H1 (cell line): ENCODE data around the gene SLC1A6. TPM values are rescaled to one million over a fixed set of nuclear protein-coding genes. Genes with fewer than 3 reads are reported as not detected.

Experiments used
- CTCF ChIA-PET: fragments of 300-600 bp; sonication (Branson Sonifier 250); formaldehyde crosslinking; loops from one replicate; lab custom pipeline; 2021; ENCODE audit not compliant: partially characterized antibody; lab: Charles Lee
- POLR2A ChIA-PET: fragments of 300-600 bp; sonication (Branson Sonifier 250); formaldehyde crosslinking; loops from one replicate; lab custom pipeline; 2021; ENCODE audit warnings: inconsistent platforms; ENCODE audit not compliant: partially characterized antibody; lab: Charles Lee
- DNase-seq, 2 experiments: peaks; one replicate each; pipeline versions ENCODE4 v3.0.0 to v3.0.0-alpha.2; 2010 to 2022; ENCODE audit warnings: low spot score in 2 of 2, low read depth in 1 of 2, mixed read lengths in 1 of 2
- FAIRE-seq: peaks from 2 replicates; lab custom pipeline; 2011; peaks lifted over from hg19 to GRCh38; lab: Jason Lieb, UNC
- H2AFZ ChIP-seq: 2 replicates; pipeline ENCODE4 v1.8.1; 2012; ENCODE audit warnings: low read length, inconsistent platforms
- H2AK5ac ChIP-seq: 2 replicates; pipeline ENCODE4 v1.6.1; 2013; ENCODE audit warnings: low read depth, low read length
- H2BK120ac ChIP-seq: replicated peaks from 2 replicates; pipeline ENCODE3; 2013; ENCODE audit warnings: low read depth, low read length, inconsistent platforms
- H2BK12ac ChIP-seq: 2 replicates; pipeline ENCODE4 v1.6.1; 2013; ENCODE audit warnings: low read depth, low read length
- H2BK15ac ChIP-seq: 2 replicates; pipeline ENCODE4 v1.6.1; 2013; ENCODE audit warnings: low read length
- H2BK20ac ChIP-seq: 2 replicates; pipeline ENCODE4 v1.6.1; 2013; ENCODE audit warnings: low read length
- H2BK5ac ChIP-seq: 2 replicates; pipeline ENCODE4 v1.6.1; 2013; ENCODE audit warnings: low read depth, low read length
- H3K14ac ChIP-seq: 2 replicates; pipeline ENCODE4 v1.6.1; 2013; ENCODE audit warnings: inconsistent platforms; ENCODE audit not compliant: insufficient read length
- H3K18ac ChIP-seq: 2 replicates; pipeline ENCODE4 v1.6.1; 2013; ENCODE audit warnings: low read length; ENCODE audit errors: extremely low read depth
- H3K23ac ChIP-seq: 2 replicates; pipeline ENCODE4 v1.6.1; 2013; ENCODE audit warnings: inconsistent platforms; ENCODE audit not compliant: insufficient read length
- H3K23me2 ChIP-seq: 2 replicates; pipeline ENCODE4 v1.6.1; 2013; ENCODE audit warnings: low read depth, low read length
- H3K27ac ChIP-seq: 2 replicates; pipeline ENCODE4 v1.6.1; 2011; ENCODE audit warnings: low read depth, low read length, inconsistent platforms
- H3K27me3 ChIP-seq, 4 experiments: replicated peaks in 1 of 4; 1 replicate in 1 of 4; 2 replicates in 3 of 4; pipeline versions ENCODE4 v1.6.1 to v1.8.1; 2011 to 2013; ENCODE audit warnings: low read length in 3 of 4, mild to moderate bottlenecking in 3 of 4, inconsistent platforms in 2 of 4, mixed read lengths in 2 of 4, moderate library complexity in 1 of 4; ENCODE audit not compliant: control insufficient read depth in 3 of 4, insufficient read depth in 3 of 4; ENCODE audit errors: extremely low read depth in 1 of 4
- H3K36me3 ChIP-seq, 4 experiments: 2 replicates each; pipeline versions ENCODE4 v1.6.1 to v1.8.1; 2011 to 2013; ENCODE audit warnings: mild to moderate bottlenecking in 4 of 4, low read length in 3 of 4, moderate library complexity in 2 of 4, control low read depth in 1 of 4, inconsistent platforms in 1 of 4; ENCODE audit not compliant: insufficient read depth in 4 of 4, control insufficient read depth in 2 of 4
- H3K4ac ChIP-seq: replicated peaks from 2 replicates; pipeline ENCODE3; 2013; ENCODE audit warnings: low read length, low read depth, mixed read lengths, inconsistent platforms; ENCODE audit not compliant: insufficient read length
- H3K4me1 ChIP-seq, 4 experiments: replicated peaks in 1 of 4; 1 replicate in 1 of 4; 2 replicates in 3 of 4; pipeline versions ENCODE4 v1.6.1 to v1.8.1; 2011 to 2013; ENCODE audit warnings: low read length in 3 of 4, inconsistent platforms in 2 of 4, mixed read lengths in 1 of 4; ENCODE audit not compliant: insufficient read depth in 4 of 4, control insufficient read depth in 3 of 4
- H3K4me2 ChIP-seq, 2 experiments: 2 replicates each; pipeline versions ENCODE4 v1.6.1 to v1.8.1; 2011 to 2013; ENCODE audit warnings: low read depth in 2 of 2, low read length in 2 of 2, control low read depth in 1 of 2, inconsistent platforms in 1 of 2, mild to moderate bottlenecking in 1 of 2; ENCODE audit not compliant: insufficient read depth in 1 of 2
- H3K4me3 ChIP-seq, 4 experiments: fragments of 200-600, 300-600 bp in 1 of 4; sonication (generic), shearing (Covaris generic), sonication (Bioruptor Twin) in 1 of 4; 2 replicates each; pipeline versions ENCODE4 v1.5.1 to v1.8.1; 2011 to 2016; ENCODE audit warnings: low read length in 4 of 4, low read depth in 3 of 4, control low read depth in 2 of 4, inconsistent platforms in 2 of 4, mild to moderate bottlenecking in 2 of 4, mixed read lengths in 1 of 4, moderate library complexity in 1 of 4; ENCODE audit not compliant: insufficient read depth in 2 of 4; ENCODE audit errors: extremely low read depth in 1 of 4
- H3K56ac ChIP-seq: replicated peaks from 2 replicates; pipeline ENCODE3; 2013; ENCODE audit warnings: low read depth, mild to moderate bottlenecking, mixed read lengths, low read length, inconsistent platforms; ENCODE audit not compliant: insufficient read length
- H3K79me1 ChIP-seq: 2 replicates; pipeline ENCODE4 v1.6.1; 2013; ENCODE audit warnings: low read depth, low read length, control low read depth
- H3K79me2 ChIP-seq, 2 experiments: 2 replicates each; pipeline versions ENCODE4 v1.6.1 to v1.8.1; 2012 to 2013; ENCODE audit warnings: low read length in 2 of 2, mild to moderate bottlenecking in 2 of 2, inconsistent platforms in 1 of 2; ENCODE audit not compliant: insufficient read depth in 2 of 2, control insufficient read depth in 1 of 2
- H3K9ac ChIP-seq, 4 experiments: replicated peaks in 1 of 4; 1 replicate in 1 of 4; 2 replicates in 3 of 4; pipeline versions ENCODE4 v1.6.1 to v1.8.1; 2011 to 2013; ENCODE audit warnings: low read depth in 3 of 4, low read length in 3 of 4, control low read depth in 2 of 4, mild to moderate bottlenecking in 2 of 4, moderate library complexity in 2 of 4, inconsistent platforms in 1 of 4; ENCODE audit errors: extremely low read depth in 1 of 4
- H3K9me3 ChIP-seq, 2 experiments: 2 replicates each; pipeline versions ENCODE4 v1.6.1 to v1.8.1; 2012 to 2013; ENCODE audit warnings: mild to moderate bottlenecking in 2 of 2, moderate library complexity in 2 of 2, control low read depth in 1 of 2, inconsistent platforms in 1 of 2, low read depth in 1 of 2, low read length in 1 of 2, mixed read lengths in 1 of 2; ENCODE audit not compliant: insufficient read depth in 2 of 2
- H4K20me1 ChIP-seq, 2 experiments: replicated peaks in 1 of 2; 2 replicates each; pipeline versions ENCODE3 to v1.8.1; 2011 to 2013; ENCODE audit warnings: inconsistent platforms in 2 of 2, low read length in 2 of 2, mild to moderate bottlenecking in 1 of 2; ENCODE audit not compliant: insufficient read depth in 2 of 2, control insufficient read depth in 1 of 2
- H4K5ac ChIP-seq: 2 replicates; pipeline ENCODE4 v1.6.1; 2013; ENCODE audit warnings: low read length, low read depth, mixed read lengths, inconsistent platforms; ENCODE audit not compliant: insufficient read length
- H4K8ac ChIP-seq: 2 replicates; pipeline ENCODE4 v1.8.0; 2013; ENCODE audit warnings: mild to moderate bottlenecking, moderate library complexity, low read length, inconsistent platforms; ENCODE audit not compliant: insufficient read depth; ENCODE audit errors: extremely low read depth
- H4K91ac ChIP-seq: replicated peaks from 2 replicates; pipeline ENCODE3; 2013; ENCODE audit warnings: low read length, mixed read lengths, inconsistent platforms; ENCODE audit not compliant: insufficient read length
- GABPA ChIP-seq: IDR thresholded peaks from 2 replicates; pipeline ENCODE4 v1.6.1; 2011; ENCODE audit warnings: mild to moderate bottlenecking, low read length, moderate library complexity, borderline replicate concordance; ENCODE audit not compliant: insufficient read depth
- HDAC2 ChIP-seq, 2 experiments: fragments of 300-600 bp in 1 of 2; sonication (generic) in 1 of 2; IDR thresholded peaks; 2 replicates each; pipeline ENCODE4 v1.6.1; 2011 to 2012; ENCODE audit warnings: low read depth in 2 of 2, low read length in 2 of 2, mild to moderate bottlenecking in 2 of 2, moderate library complexity in 2 of 2, borderline replicate concordance in 1 of 2, inconsistent platforms in 1 of 2
- KDM1A ChIP-seq: fragments of 200-600, 300-600 bp; sonication (generic); IDR thresholded peaks from 2 replicates; pipeline ENCODE4 v1.7.1; 2016; ENCODE audit warnings: mild to moderate bottlenecking, low read length, borderline replicate concordance
- KDM4A ChIP-seq: IDR thresholded peaks from one replicate; pipeline ENCODE4 v1.7.1; 2012; ENCODE audit warnings: low read depth, mild to moderate bottlenecking, moderate library complexity, low read length, inconsistent platforms; ENCODE audit not compliant: severe bottlenecking
- SIRT6 ChIP-seq: IDR thresholded peaks from one replicate; pipeline ENCODE4 v1.7.1; 2012; ENCODE audit warnings: low read length, inconsistent platforms
- USF2 ChIP-seq: IDR thresholded peaks from 2 replicates; pipeline ENCODE4 v1.6.1; 2011; ENCODE audit warnings: low read length, improper control_type of control experiment
- WGBS, 2 experiments: shearing (Covaris generic) in 1 of 2; methylation state at CpG; one replicate each; pipeline versions ENCODE4 v1.1.6 to v1.1.7; 2013 to 2015; ENCODE audit warnings: low lambda C conversion rate in 2 of 2, mixed read lengths in 2 of 2, inconsistent platforms in 1 of 2, low coverage in 1 of 2, missing lambda C conversion rate in 1 of 2; ENCODE audit not compliant: insufficient replicate concordance in 2 of 2, insufficient coverage in 1 of 2, insufficient read length in 1 of 2; ENCODE audit errors: extremely low coverage in 1 of 2, missing lambda C conversion rate in 1 of 2; 5-methylcytosine and 5-hydroxymethylcytosine counted together
- long read RNA-seq, 2 experiments: library from RNA in 1 of 2; library from capped mRNA in 1 of 2; stranded (forward); transcript quantifications; one replicate each; pipeline ENCODE4 v2.0.0, GENCODE V29; 2021; ENCODE audit warnings: inconsistent platforms in 1 of 2
- polyA minus RNA-seq, 3 experiments: library from RNA; depleted of rRNA, polyadenylated mRNA; stranded (reverse); fragments of >200 nt; gene quantifications; 1 replicate in 2 of 3; 2 replicates in 1 of 3; pipeline ENCODE4 v1.2.3, GENCODE V29; 2011
- polyA plus RNA-seq, 7 experiments: library from polyadenylated mRNA; depleted of rRNA in 3 of 7; stranded (reverse) in 5 of 7; unstranded in 2 of 7; fragments of >200 nt in 5 of 7; fragments of 200-250 nt in 2 of 7; gene quantifications; 1 replicate in 5 of 7; 2 replicates in 1 of 7; 4 replicates in 1 of 7; pipeline versions ENCODE4 v1.2.1 to v1.2.3, GENCODE V29; 2011 to 2013; ENCODE audit warnings: missing spikeins in 2 of 7, mixed read lengths in 2 of 7
- total RNA-seq: library from RNA; stranded (reverse); fragmentation: NEBNext Ultra II Directional; extraction: Animal tissue kit (Norgen Biotek cat#: 25700); gene quantifications from 2 replicates; pipeline ENCODE4 v1.2.1, GENCODE V29; 2021

The SLC1A6 gene
- total RNA-seq (13.6 and 14.0 TPM in 2 replicates), polyA plus RNA-seq (2011; rRNA removed) (17.7 and 26.6 TPM in 2 replicates), polyA minus RNA-seq (2011; rRNA and poly(A)+ RNA removed) (16.5 and 17.6 TPM in 2 replicates)
- 18.7 TPM for polyA plus RNA-seq (2011; cell fraction: cytosol; rRNA removed)
- polyA plus RNA-seq (2011; cell fraction: nucleus; rRNA removed) = 20.6 TPM
- 9.2 to 14.3 TPM (median 11.9 TPM) in 4 replicates for polyA plus RNA-seq (2012, experiment 1 of 2)
- 9.9 TPM for polyA plus RNA-seq (2012, experiment 2 of 2)
- polyA plus RNA-seq (2013, experiment 1 of 2) = 6.5 TPM
- 5.9 TPM for polyA plus RNA-seq (2013, experiment 2 of 2)
- 11.4 TPM for polyA minus RNA-seq (2011; cell fraction: cytosol; rRNA and poly(A)+ RNA removed)
- 10.6 TPM for polyA minus RNA-seq (2011; cell fraction: nucleus; rRNA and poly(A)+ RNA removed)
- long read RNA-seq, experiment 1, partial matches to known transcripts = 5 of 18 reads
- long read RNA-seq, experiment 1, other reads (novel, unspliced or antisense) = 13 of 18 reads
- long read RNA-seq, experiment 2, partial matches to known transcripts = 3 of 3 reads
- long read RNA-seq, experiment 2, other reads (novel, unspliced or antisense) = 0 of 3 reads

GRCh38 chr19:14979476-14980255 lies at the start of gene SLC1A6:
TSS of gene SLC1A6 (minus strand) at chr19:14979864. CDS start at chr19:14972910, 6,954 bp downstream.
- WGBS, 2 experiments = 17% methylated on average over 3 of the region's 84 CpGs; no CpG with 5 or more reads in 1 of the 2 experiments
- TF ChIP-seq KDM4A (peak; percentile 78), KDM1A (peak; percentile 98), HDAC2 (IDR thresholded peaks at IDR 0.05; ENCODE audit: borderline replicate concordance in 1 of 2, low read depth in 2 of 2, low read length in 2 of 2) (0 out of 4 replicates have a peak, but pooled peaks of 1 of the 2 experiments have one; percentile 75), GABPA (no peak), SIRT6 (no peak), USF2 (no peak)

More at GRCh38 chr19:14979476-14980255, at the start of gene SLC1A6:
- Histone ChIP-seq H2BK20ac (no peak within 1 kb of the TSS), H3K14ac (peak within 1 kb of the TSS; percentile 52), H2BK12ac (0 out of 2 replicates have a peak within 1 kb of the TSS, but pooled peaks have one; percentile 2), H3K4ac (peak within 1 kb of the TSS; percentile 57), H4K8ac (peak within 1 kb of the TSS; percentile 80), H3K79me2 (0 out of 4 replicates have a peak, but pooled peaks cover 0 to 4% of the 10 kb centered on the region in 2 experiments), H4K91ac (peak within 1 kb of the TSS; percentile 74), H3K36me3 (no peaks in the 10 kb centered on the region), H4K20me1 (peaks cover 0 to 6% of the 10 kb centered on the region in 2 experiments), H3K23me2 (peaks cover 12% of the 10 kb centered on the region), H3K18ac (no peak within 1 kb of the TSS; the same call in 1 of the 2 replicates), H3K23ac (no peak within 1 kb of the TSS), H2AK5ac (no peak within 1 kb of the TSS), H3K4me2 (peak within 1 kb of the TSS; percentile 82 to 93), H4K5ac (peak within 1 kb of the TSS; percentile 10), H2BK15ac (peak within 1 kb of the TSS; percentile 92), H2AFZ (peak within 1 kb of the TSS; percentile 89; the same call in 1 of the 2 replicates), H3K56ac (peak within 1 kb of the TSS; percentile 77), H3K4me1 (peaks cover 0 to 7% (median 3%) of the 10 kb centered on the region in 4 experiments; a peak in 3 of 7 replicates), H2BK120ac (no peak within 1 kb of the TSS), H3K79me1 (no peaks in the 10 kb centered on the region), H3K9me3 (no peaks in the 10 kb centered on the region), H3K4me3 (peak within 1 kb of the TSS; percentile 69 to 86 (median 76)), H3K9ac (peak within 1 kb of the TSS; percentile 52 to 89 (median 67)), H2BK5ac (no peak within 1 kb of the TSS), H3K27me3 (peaks cover 0 to 7% (median 0%) of the 10 kb centered on the region in 4 experiments; a peak in 3 of 7 replicates), H3K27ac (no peak within 1 kb of the TSS)
- POLR2A ChIA-PET = interaction anchor here (0.6 to 3.2 kb wide), 2 partner anchors 12 to 118 kb away, joined by 3 to 12 read pairs; no protein-coding TSS in a partner anchor
- DNase-seq = peak in 1 of 2 experiments; percentile 79
- CTCF ChIA-PET = no interaction called here
- FAIRE-seq = no peak
